HG03095 (cell line): Measurements from ENCODE around the gene ANKUB1.

Experiments used
- ATAC-seq: cut with Tn5 transposase; IDR thresholded peaks from one replicate; pipeline ENCODE4 v1.9.1; 2021; ENCODE audit warnings: moderate library complexity; ENCODE audit not compliant: unreplicated experiment

Gene ANKUB1

DNA sequence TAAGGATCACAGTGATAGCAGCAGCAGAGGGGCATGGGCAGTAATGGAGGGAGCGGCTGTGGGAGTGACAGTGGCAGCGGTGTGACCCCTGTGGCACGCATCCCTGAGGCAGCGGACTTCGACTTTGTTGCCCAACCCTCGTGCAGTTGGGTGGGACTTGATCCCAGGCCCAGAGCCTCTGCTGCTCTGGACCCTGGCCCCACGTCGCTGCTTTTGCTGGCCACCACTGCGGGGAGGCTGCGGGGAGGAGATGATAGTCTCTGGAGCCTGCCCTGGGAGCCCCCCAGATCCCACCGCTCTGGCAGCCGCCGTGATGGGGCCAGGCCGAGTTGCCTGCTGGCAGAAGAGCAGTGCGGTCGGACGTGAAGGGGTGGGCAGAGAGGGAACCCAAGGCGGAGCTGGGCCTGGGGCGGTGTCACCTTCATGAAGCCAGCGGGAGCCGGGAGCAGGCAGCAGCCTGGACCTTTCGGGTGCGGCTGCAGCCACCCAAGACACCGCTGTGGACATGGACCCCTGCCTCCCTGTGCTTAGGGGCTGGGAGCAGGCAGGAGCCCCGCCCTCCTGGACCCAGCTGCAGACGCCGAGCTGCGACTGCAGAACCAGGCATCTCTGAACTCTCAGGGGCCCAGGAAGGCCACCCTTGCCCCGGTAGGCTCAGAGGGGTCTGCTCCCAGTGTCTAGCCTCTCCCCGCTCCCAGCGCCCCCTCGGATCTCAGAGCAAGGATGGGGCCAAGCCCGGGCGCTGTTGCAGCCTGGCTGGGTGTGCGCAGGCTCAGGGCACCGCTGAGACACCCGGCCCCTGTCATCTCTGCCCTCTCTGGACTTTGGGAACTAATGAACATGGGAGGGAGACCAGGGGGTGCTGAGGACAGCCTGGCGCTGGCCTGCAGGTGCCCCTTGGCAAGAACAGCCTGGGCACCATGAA lies 78.4 kb downstream of the ANKUB1 start:
- no peak for ATAC-seq
